Measurements from ENCODE around the gene MTA2.
"Not testable (repeated sequence)": the region's sequence is repeated elsewhere in the genome, so short reads cannot be mapped to it uniquely, and the experiment has no call there.

MTA2 gene

GRCh38 chr11:62566247-62566646, 35.4 kb downstream of the MTA2 start:
- no peak for DNase-seq (ENCODE audit: low spot score)

- DNase-seq (ENCODE audit: low spot score): no peak
Measured at GRCh38 chr11:62565100-62565802, 36.4 kb downstream of the MTA2 start.

DNA sequence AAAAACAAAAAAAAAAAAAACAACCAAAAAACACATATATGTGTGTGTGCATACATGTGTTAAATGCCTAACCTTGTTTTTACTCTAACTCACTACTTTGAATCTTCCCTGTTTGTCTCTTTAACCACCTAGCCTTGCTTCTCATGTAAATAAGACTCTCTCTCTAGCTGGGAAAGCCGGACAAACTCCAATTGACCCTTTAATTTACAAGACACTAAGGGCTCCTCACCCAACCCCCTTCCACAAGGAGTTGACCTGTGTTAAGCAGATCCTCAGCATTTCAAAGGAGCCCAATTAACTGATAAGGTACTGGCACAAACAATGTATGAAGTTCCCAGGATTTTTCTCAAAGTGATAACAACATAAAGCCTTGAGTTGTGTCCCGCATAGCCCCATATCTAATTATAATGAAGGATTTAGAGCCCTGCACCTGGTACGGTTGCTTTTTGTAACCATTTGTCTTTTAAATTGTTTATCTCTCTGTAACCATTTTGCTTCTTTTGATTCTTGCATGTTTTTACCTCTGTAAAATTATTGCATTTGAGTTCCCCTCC, 39.9 kb downstream of the MTA2 start:
- DNase-seq (ENCODE audit: low spot score): not testable (repeated sequence)

- DNase-seq (ENCODE audit: low spot score): no peak
Measured at GRCh38 chr11:62560566-62561103, 41.0 kb downstream of the MTA2 start.

DNA sequence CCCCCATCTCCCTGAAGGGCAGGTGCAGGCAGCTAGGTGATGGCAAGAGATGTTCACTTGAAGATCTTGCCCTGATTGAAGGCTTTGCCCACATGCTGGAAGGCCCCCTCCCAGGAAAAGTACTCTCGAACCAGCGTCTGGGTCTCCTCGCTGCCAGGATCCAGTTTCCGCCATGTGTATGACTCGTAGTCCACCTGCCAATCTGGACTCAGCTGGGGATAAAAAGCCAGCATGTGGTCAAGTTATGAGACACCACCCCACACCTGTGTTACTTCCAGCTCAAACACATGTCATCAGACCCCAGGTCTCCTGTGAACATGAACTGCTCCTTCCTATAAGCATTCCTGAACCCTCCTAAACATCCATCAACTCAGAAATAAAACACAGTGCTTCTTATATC, 42.0 kb downstream of the MTA2 start:
- DNase-seq (ENCODE audit: low spot score): not testable (repeated sequence)

GRCh38 chr11:62559204-62559603, 42.5 kb downstream of the MTA2 start:
- DNase-seq (ENCODE audit: low spot score): no peak

DNA sequence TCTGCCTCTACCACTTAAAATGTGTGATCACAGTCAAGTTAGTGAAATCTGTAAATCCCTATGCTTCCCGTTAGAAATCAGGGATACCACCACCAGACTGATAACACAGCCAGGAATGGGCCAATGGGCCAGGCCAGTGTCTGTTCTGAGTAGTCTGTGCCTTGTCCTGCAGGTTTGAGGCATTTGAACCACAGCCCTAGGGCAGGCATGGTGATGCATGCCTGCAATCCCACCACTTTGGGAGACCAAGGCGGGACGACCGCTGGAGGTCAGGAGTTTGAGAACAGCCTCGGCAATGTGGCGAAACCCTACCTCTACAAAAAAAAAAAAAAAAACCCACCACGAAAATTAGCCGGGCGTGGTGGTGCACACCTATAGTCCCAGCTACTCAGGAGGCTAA, 43.0 kb downstream of the MTA2 start:
- no peak for DNase-seq (ENCODE audit: low spot score)

DNA sequence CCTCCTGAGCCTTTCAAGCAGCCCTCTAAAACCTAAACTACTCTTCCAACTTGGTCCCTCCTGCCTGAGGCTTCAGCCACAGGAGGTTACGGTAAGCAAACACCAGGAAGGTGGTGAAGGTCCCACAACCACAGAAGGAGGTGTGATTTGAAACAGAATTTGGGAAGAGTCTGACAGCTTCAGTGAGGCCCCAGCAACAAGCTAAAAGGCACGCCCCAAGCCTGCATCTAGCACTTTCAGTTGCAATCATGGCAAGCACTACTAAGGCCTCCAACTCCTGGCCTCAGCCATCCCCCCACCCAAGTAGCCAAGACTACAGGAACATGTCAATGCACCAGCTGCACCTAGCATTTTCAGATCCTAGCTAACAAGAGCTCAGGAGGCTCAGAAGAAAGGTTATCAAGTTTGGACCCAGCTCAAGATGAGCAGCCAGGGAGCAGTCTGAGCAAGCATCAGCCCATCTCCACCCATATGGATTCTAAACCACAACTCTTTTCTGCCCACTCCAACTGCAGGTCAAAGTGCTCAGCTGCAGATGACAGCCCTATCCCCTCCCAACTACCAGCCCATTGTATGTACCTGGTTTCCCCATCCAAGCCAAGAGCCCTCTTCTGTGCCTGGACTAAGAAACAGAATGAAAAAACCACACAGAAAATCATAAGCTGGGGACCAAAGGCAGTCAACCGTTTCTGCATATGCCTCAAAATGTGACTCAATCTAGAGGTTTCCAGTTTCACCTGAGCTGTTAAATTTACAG, 44.6 kb downstream of the MTA2 start:
- no peak for DNase-seq (ENCODE audit: low spot score)

GRCh38 chr11:62556108-62556874, 45.4 kb downstream of the MTA2 start:
- DNase-seq (ENCODE audit: low spot score): no peak

DNA sequence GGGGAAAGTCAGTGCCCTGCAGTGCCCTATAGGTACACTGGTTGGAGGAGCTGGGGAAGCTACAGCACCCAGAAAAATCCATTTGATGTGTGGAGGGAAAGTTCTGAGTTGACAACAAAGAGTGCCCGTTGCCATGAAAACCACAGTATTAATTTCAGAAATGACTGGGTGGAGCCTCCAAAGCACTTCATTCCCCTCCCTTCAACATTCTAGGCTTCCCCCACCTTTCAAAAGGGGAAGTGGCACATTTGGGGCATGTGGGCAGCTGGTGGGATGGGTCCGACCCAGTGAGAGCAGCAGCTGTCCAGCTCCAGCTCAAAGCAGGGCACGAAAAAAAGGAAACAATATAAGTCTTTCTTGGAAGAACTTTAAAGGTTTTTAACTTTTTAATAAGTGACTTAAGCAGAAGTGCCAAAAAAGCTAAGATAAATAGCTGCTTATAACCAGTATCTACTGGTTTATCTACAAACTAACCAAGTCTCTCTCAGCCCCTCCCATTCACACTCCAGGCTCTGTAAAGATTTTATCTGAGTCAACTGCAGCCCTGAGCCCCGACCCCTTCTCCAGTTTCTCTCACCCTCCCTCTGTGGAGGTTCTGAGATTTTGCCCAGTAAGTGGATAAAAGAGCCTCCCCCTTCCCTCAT, 46.1 kb downstream of the MTA2 start:
- no peak for DNase-seq (ENCODE audit: low spot score)

DNA sequence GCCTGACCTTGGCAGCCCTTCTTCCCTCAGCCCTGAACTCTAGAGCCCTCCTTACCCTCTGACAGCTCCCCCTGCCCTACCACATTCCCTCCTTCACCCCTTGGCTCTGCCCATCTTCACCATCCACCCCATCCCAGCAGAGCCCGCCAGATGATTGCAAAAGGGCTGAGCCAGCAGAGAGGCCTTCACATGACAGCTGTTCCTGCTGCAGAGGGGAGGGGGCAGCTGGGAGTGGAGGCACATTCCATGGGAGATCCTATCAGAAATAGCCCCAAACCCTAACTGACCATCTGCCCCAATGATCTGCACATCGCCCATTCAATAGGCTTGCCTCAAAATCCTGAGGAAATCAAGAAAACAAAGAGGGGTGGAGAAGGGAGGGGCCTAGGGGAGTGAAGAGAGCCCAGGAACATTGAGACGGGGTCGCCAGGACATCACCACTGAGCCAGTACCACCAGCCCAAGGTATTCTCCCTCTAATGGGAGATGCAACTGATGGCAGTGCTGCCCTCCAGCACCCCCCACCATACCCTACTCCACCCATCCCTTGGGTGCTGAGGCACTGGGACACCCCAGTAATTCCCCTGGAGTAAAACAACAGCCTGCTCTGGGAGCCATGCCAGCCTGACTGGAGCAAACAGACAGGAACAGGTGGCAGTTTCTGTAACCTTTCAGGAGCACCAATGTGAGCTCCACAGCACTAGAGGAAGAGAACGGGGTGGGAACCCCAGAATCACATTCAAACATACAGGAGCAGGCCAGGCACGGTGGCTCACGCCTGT, 47.1 kb downstream of the MTA2 start:
- DNase-seq (ENCODE audit: low spot score): no peak

DNA sequence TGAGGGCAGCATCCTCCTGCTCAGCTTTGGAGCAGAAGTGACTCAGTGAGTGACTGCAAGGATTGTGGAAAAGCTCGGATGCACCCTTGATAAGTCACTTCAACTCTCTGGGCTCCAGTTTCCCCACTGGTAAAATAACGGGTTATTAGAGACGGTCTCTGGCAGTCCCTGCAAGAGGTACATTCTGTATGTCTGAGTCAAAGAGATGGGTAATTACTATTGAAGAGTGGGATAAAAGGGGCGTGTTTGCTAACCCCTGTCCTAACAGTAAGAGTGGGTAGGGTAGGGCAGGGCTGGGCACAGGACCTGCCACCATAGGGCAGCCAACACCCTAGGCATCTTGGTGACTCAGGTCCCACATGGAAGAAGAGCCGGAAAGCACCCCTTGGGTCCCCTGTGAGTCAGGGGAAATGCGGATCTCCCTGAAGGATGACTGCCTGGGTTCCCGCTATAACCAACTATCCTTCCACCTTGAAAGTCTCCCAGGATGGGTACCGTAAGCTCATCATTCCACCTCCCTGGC, 47.8 kb downstream of the MTA2 start:
- no peak for DNase-seq (ENCODE audit: low spot score)

DNA sequence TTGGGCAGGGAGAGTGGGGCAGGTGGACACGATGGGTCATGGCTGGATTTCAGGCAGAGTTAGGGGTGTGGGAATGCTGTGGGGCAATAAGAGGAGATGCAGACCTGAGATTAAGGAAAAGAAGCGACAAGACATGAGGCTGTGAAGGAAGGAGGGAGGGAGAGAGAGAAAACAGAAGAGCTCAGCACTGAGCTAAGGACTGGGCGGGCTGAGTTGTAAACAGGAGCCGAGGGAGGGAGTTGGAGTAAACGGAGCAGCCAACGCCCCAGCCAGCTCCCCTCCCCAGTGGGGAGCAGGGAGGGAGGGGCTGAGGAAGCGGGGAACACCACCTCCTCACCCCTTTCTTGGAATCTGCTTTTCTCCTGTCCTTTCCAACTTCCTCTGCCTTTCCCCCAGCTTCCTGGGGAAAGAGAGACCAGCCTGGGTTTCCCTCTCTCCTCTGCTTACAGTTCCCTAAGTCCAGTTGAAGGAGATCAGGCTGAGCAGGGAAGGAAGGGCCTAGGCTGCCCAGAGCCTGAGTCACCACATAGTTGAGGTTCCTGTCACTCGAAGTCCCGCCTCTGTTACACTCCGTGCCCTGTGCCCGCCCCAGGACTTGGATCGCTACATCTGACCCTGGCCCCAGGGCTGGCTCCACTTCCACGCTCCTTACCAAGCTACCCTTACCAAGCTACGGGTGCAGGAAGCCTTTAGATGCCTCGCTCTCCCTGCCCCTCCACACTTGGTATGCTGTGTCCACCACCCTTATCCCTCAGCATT, 48.4 kb downstream of the MTA2 start:
- no peak for DNase-seq (ENCODE audit: low spot score)

GRCh38 chr11:62552485-62553079, 49.1 kb downstream of the MTA2 start:
- DNase-seq (ENCODE audit: low spot score): no peak

- not testable (repeated sequence) for DNase-seq (ENCODE audit: low spot score)
Measured at GRCh38 chr11:62550478-62550877, 51.2 kb downstream of the MTA2 start.

GRCh38 chr11:62548545-62549335, 52.9 kb downstream of the MTA2 start:
- DNase-seq (ENCODE audit: low spot score): no peak

- no peak for DNase-seq (ENCODE audit: low spot score)
Measured at GRCh38 chr11:62547691-62548281, 53.9 kb downstream of the MTA2 start.

- DNase-seq (ENCODE audit: low spot score): no peak
Measured at GRCh38 chr11:62546929-62547625, 54.6 kb downstream of the MTA2 start.

All from globus pallidus (tissue), 1 donor.